HG02885 (cell line): Measurements from ENCODE around the gene ZNF280A.
A peak's percentile ranks its signal among the peaks of the same experiment; 100 is the strongest.
"Not testable (repeated sequence)": the region's sequence is repeated elsewhere in the genome, so short reads cannot be mapped to it uniquely, and the experiment has no call there.

Source experiments
- ATAC-seq: cut with Tn5 transposase; IDR thresholded peaks from one replicate; pipeline ENCODE4 v1.9.1; 2021; ENCODE audit warnings: mild to moderate bottlenecking; ENCODE audit not compliant: unreplicated experiment, poor library complexity

ZNF280A gene

GRCh38 chr22:22515890-22516289, 4.2 kb downstream of the ZNF280A start:
- no peak for ATAC-seq

- not testable (repeated sequence) for ATAC-seq
Observed at GRCh38 chr22:22514431-22514830, 5.6 kb downstream of the ZNF280A start.

DNA sequence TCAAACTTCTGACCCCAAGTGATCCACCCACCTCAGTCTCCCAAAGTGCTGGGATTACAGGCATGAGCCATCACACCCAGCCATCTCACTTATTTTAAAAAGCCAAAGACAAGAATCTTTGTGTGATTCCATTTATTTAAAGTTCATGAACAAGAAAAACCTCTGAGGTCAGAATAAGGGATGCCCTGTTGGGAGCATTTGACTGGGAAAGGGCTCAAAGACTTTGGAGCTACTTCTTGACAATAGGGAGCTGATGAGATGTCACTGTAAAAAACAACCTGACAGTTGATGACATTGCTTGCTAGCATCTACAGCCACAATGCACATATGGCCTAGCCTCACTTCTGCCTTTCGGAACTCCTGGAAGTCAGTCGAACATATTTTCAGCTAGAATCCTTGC, 6.5 kb downstream of the ZNF280A start:
- no peak for ATAC-seq

DNA sequence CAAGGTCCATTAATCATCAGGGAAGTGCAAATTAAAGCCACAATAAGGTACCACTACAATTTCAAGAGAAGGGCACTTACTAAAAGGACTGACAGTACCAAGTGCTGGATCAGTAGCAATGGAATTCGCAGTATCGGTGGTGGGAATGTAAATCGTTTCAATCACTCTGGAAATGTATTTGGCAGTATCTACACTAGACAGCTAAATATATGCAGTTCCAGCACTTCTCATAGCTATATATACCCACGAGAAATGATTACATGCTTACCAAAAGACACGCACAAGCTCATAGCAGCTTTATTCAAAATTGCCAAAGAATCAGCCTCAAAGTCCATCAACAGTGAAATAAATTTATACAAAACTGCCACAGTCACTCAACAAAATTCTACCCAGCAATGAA, 7.1 kb downstream of the ZNF280A start:
- ATAC-seq: no peak

DNA sequence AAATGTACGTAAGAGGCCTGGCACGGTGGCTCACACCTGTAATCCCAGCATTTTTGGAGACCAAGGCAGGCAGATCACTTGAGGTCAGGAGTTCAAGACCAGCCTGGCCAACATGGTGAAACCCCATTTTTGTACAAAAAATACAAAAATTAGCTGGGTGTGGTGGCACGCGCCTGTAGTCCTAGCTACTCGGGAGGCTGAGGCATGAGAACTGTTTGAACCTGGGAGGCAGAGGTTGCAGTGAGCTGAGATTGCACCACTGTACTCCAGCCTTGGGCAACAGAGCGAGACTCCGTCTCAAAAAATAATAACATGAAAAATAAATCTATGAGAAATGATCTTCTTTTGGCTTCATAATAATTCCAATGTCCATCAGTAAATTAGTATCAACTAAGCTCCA, 9.2 kb downstream of the ZNF280A start:
- ATAC-seq: not testable (repeated sequence)

- ATAC-seq: not testable (repeated sequence)
Observed at GRCh38 chr22:22509912-22510311, 10.2 kb downstream of the ZNF280A start.

GRCh38 chr22:22508274-22509176, 11.5 kb downstream of the ZNF280A start, which contains the start of gene ZNF280B:
Gene ZNF280B, minus strand, starts transcription at chr22:22508742. Its CDS starts 19,344 bp downstream, at chr22:22489398.
- peak; percentile 94 for ATAC-seq

DNA sequence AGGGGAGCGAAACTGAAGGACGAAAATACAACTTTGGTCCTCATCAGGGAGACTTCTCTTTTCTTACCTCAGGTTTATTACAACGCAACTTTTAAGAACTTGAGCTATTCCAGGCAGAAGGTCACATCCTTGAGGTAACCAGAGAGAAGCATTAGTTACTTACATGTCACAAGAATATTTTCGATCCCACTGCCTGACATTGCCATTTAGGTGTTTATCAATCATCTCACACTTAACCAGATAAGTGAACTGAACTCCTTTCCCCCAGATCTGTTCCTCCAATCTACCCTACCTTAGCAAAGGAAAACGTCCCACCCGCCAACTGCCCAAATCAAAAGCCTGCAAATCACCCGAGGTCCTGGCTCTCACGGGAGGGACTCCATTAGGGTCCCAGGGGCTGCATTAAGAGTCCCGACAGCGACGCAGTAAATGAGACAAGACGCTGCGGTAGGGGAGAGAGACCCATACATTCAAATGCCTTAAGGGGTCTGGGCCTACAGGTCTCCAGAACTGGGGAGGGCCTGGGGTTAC, 12.3 kb downstream of the ZNF280A start:
- no peak for ATAC-seq

- ATAC-seq: no peak
Observed at GRCh38 chr22:22506736-22507135, 13.3 kb downstream of the ZNF280A start.

DNA sequence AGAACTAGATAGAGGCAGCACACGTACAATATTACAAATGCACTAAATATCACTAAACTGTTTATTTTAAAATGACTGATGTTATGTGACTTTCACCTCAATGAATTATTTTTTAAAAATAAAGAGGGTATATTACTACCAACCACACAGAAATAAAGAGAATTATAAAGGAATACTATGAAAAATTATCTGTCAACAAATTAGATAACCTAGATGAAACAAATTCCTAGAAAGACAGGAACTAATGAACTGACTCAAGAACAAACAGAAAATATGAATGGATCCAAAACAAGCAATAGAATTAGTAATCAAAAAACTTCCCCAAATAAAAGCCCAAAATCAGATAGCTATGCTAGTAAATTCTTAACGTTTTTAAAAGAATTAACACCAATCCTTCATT, 21.8 kb downstream of the ZNF280A start:
- no peak for ATAC-seq

- ATAC-seq: not testable (repeated sequence)
Observed at GRCh38 chr22:22491589-22491988, 28.5 kb downstream of the ZNF280A start.

DNA sequence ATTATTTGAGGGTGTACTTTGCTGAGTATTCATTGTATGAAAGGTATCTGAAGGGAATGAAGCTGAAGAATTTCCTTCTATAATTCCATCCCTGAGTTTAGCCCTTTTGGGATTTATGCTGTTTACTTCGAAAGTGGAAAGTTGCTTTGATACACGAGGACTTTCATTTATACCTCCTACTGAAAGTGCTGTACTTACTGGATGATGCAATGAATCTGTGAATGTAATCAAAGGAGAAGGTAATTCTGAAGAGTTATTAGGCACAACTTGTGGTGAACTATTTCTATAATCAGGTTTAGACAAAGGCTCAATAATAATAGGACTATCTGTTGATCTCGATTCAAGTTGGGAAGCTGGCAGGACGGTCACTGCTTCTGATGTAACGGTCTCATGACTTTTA, 31.3 kb downstream of the ZNF280A start:
- ATAC-seq: no peak

DNA sequence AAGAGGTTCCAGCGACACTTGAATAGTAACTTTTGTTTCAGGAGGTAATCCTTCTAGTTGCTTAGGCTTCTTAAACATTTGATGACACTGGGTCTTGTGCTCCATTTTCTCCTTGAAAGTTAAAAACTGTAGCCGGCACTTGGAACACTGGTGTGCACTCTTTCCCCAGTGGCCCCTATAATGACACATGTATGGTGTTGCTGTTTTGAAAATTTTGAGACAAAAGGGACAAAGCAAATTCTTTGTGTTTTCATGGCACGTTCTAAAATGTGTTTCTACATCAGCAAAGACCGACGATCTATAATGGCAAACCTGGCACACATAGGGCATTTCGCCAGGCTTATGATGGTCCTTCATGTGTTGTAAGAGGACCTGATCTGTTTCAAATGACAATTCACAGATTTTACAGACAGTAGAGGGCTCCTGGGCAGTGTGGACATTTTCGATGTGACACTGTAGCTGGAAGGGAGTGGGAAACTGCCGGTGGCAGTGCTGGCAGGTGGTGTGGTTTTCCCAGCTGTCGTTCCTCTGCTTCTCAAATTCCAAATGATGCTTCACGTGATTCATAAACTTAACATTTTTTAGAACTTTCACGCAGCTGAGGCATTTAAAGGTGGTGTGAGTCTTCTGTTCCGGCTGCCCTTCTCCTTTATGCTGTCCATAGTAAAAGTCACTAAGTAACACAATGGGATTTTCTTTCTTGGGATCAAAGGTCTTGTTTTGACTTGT, 32.0 kb downstream of the ZNF280A start:
- ATAC-seq: no peak

GRCh38 chr22:22487059-22487458, 33.0 kb downstream of the ZNF280A start:
- ATAC-seq: no peak

GRCh38 chr22:22486132-22486899, 33.8 kb downstream of the ZNF280A start:
- no peak for ATAC-seq

DNA sequence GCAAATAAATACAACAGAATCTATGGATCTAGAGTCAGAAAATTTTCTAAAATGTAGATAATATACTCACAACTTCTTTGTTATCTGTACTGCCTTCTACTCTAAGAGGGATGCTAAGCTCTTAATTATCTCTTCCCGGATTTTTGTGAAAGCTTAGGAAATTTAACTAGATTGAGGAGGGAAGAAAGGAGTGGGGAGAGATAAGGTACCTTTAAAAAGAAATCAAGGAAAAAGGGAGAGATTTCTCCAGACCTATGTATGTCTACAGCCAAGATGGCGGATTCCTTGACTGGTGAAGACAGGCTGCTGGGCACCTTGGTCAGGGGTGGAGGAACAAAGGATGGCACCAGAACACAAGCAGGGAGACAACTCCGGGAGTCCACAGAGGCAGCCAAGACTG, 34.5 kb downstream of the ZNF280A start:
- ATAC-seq: no peak

DNA sequence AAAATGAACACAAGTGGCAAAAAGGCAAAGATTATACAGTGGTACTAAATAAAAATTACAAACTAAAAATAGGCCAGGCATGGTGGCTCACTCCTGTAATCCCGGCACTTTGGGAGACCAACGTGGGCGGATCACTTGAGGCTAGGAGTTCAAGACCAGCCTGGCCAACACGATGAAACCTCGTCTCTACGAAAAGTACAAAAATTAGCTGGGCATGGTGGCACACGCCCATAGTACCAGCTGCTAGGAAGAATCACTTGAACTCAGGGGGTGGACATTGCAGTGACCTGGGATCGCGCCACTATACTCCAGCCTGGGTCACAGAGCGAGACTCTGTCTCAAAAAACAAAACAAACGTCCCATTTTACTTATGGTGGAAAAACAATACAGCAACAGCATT, 36.0 kb downstream of the ZNF280A start:
- ATAC-seq: no peak

DNA sequence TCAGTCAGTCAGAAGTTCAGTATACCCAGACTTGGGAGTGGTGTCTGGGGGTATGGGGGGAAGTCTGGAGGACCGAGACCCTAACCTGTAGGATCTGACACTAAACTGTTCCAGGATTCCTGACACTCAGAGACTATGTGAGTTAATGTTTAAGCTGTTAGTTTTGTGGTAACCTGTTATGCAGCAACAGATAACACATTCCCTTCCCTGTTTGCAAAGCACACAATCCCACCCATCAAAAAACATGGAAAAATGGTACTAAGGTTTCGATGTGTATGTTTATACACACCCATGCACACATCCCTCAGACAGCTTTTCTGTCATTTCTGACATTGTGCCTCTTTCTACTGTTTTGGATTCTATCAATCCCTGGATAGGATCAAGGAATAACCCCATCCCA, 39.1 kb downstream of the ZNF280A start:
- ATAC-seq: no peak

GRCh38 chr22:22479999-22480532, 40.0 kb downstream of the ZNF280A start:
- ATAC-seq: no peak

- ATAC-seq: no peak
Observed at GRCh38 chr22:22479116-22479515, 41.0 kb downstream of the ZNF280A start.
